ENCODE measurements around the gene SCD5. TPM values are rescaled to one million over a fixed set of nuclear protein-coding genes. Genes with fewer than 3 reads are reported as not detected.

SCD5 gene
- total and polyA plus RNA-seq, 2 donors (not counting 1 experiment from before 2014, with no cell fraction given), result 0.03 TPM; not detected in 1

DNA sequence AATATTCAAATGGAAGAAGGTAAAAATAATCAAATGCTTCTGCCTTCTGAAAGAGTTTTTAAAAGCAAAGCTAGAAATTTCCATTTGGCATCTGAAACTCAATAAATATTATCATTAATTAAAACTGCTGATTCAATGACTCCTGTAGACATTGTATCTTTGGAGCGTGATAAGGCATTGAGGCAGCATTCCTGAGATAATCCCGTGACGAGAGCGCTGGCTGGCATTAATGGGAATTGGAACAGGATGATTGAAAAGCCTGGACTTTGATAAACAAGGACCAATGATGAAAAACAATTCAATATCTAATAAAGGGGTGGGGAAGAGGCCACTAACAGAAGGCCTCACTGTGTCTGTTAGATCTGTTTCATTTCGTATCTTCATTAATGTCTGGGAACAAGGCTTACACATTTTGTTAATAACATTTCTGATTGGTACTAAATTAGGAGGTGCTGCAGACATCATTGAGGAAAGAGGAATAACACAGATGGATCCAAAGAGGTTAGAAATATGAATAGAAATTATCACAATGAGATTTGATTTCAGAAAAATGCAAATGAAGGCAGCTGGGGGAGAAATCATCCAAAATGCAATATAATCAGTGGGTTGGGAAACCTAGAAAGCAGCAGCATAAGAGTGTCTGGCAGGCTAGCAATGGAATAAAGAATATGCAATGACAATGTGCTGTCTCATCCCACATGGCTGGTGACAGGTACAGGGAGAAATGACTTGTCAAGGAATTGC lies 102.3 kb downstream of the SCD5 start:
- Mint-ChIP-seq H3K4me3 (no peak overlapping the region), H3K9me3 (ENCODE audit: insufficient read depth) (no peaks in the 10 kb centered on the region), H3K27me3 (peaks cover 7% of the 10 kb centered on the region), H3K4me1 (no peaks in the 10 kb centered on the region), H3K27ac (no peak overlapping the region)
- Histone ChIP-seq H3K36me3 (replicated peaks in 1 of 2; ENCODE audit: control extremely low read depth in 1 of 2, control insufficient read depth in 1 of 2, extremely low read depth in 1 of 2, insufficient read depth in 2 of 2, low read length in 1 of 2) (no peaks in the 10 kb centered on the region), H3K4me2 (replicated peaks; ENCODE audit: low read depth, low read length, poor library complexity, severe bottlenecking) (no peak overlapping the region), H3K27me3 (replicated peaks in 1 of 4; ENCODE audit: control extremely low read depth in 1 of 4, control insufficient read depth in 3 of 4, insufficient read depth in 4 of 4, low read length in 3 of 4) (no peaks in the 10 kb centered on the region), H3K79me2 (ENCODE audit: control insufficient read depth, insufficient read depth, low read length) (no peaks in the 10 kb centered on the region), H2AFZ (ENCODE audit: insufficient read depth, low read depth, low read length, poor library complexity, severe bottlenecking) (no peak overlapping the region), H3K4me3 (ENCODE audit: control extremely low read depth in 1 of 5, extremely low read depth in 1 of 5, insufficient read depth in 1 of 5, low read depth in 2 of 5, low read length in 4 of 5) (no peak overlapping the region), H3K4me1 (ENCODE audit: control insufficient read depth in 2 of 2, insufficient read depth in 2 of 2, low read length in 2 of 2) (no peaks in the 10 kb centered on the region), H3K27ac (ENCODE audit: low read length in 2 of 2) (no peak overlapping the region), H3K9me3 (ENCODE audit: control extremely low read depth in 1 of 3, control insufficient read depth in 2 of 3, insufficient read depth in 1 of 3, low read length in 2 of 3) (no peaks in the 10 kb centered on the region), H3K9ac (ENCODE audit: low read length) (no peak overlapping the region), H4K20me1 (ENCODE audit: control insufficient read depth, insufficient read depth, low read length, poor library complexity, severe bottlenecking) (no peaks in the 10 kb centered on the region)
- no peak for DNase-seq
- intact Hi-C loops (cut with micrococcal nuclease), result no loop called here
- POLR2A ChIA-PET, result no interaction called here
- 100% methylated on average over 1 of the region's 5 CpGs for WGBS (ENCODE audit: insufficient coverage)
- CTCF ChIA-PET, result no interaction called here
- TF ChIP-seq, protein P1, sequence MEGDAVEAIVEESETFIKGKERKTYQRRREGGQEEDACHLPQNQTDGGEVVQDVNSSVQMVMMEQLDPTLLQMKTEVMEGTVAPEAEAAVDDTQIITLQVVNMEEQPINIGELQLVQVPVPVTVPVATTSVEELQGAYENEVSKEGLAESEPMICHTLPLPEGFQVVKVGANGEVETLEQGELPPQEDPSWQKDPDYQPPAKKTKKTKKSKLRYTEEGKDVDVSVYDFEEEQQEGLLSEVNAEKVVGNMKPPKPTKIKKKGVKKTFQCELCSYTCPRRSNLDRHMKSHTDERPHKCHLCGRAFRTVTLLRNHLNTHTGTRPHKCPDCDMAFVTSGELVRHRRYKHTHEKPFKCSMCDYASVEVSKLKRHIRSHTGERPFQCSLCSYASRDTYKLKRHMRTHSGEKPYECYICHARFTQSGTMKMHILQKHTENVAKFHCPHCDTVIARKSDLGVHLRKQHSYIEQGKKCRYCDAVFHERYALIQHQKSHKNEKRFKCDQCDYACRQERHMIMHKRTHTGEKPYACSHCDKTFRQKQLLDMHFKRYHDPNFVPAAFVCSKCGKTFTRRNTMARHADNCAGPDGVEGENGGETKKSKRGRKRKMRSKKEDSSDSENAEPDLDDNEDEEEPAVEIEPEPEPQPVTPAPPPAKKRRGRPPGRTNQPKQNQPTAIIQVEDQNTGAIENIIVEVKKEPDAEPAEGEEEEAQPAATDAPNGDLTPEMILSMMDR (IDR thresholded peaks at IDR 0.05), result no peak
- ATAC-seq (ENCODE audit: low read depth), result no peak

DNA sequence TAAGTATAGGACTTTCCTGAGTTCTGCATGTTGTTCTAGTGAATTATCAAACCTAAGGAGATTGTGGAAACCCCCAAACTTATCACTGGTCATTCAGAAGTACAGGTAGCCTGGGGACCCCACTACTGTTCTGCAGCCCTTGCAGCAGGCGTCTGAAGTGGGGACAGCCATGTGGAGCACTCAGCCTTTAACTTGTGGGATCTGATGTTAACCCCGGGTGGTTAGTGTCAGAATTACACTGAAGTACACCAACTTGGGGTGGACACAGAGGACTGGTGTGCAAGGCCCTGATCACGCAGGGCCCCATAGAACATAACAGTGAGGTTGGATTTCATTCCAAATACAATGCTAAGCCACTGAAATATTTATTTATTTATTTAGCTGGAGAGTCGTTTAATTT lies 103.7 kb downstream of the SCD5 start:
- ATAC-seq (ENCODE audit: low read depth), result no peak
- Histone ChIP-seq H3K4me3 (ENCODE audit: control extremely low read depth in 1 of 5, extremely low read depth in 1 of 5, insufficient read depth in 1 of 5, low read depth in 2 of 5, low read length in 4 of 5) (no peak overlapping the region), H2AFZ (ENCODE audit: insufficient read depth, low read depth, low read length, poor library complexity, severe bottlenecking) (no peak overlapping the region), H3K27me3 (replicated peaks in 1 of 4; ENCODE audit: control extremely low read depth in 1 of 4, control insufficient read depth in 3 of 4, insufficient read depth in 4 of 4, low read length in 3 of 4) (no peaks in the 10 kb centered on the region), H3K36me3 (replicated peaks in 1 of 2; ENCODE audit: control extremely low read depth in 1 of 2, control insufficient read depth in 1 of 2, extremely low read depth in 1 of 2, insufficient read depth in 2 of 2, low read length in 1 of 2) (no peaks in the 10 kb centered on the region), H3K4me2 (replicated peaks; ENCODE audit: low read depth, low read length, poor library complexity, severe bottlenecking) (no peak overlapping the region), H3K9ac (ENCODE audit: low read length) (no peak overlapping the region), H3K4me1 (ENCODE audit: control insufficient read depth in 2 of 2, insufficient read depth in 2 of 2, low read length in 2 of 2) (no peaks in the 10 kb centered on the region), H3K79me2 (ENCODE audit: control insufficient read depth, insufficient read depth, low read length) (no peaks in the 10 kb centered on the region), H4K20me1 (ENCODE audit: control insufficient read depth, insufficient read depth, low read length, poor library complexity, severe bottlenecking) (no peaks in the 10 kb centered on the region), H3K27ac (ENCODE audit: low read length in 2 of 2) (no peak overlapping the region), H3K9me3 (ENCODE audit: control extremely low read depth in 1 of 3, control insufficient read depth in 2 of 3, insufficient read depth in 1 of 3, low read length in 2 of 3) (no peaks in the 10 kb centered on the region)
- TF ChIP-seq EZH2 (IDR thresholded peaks at IDR 0.05; ENCODE audit: borderline replicate concordance, insufficient read depth, low read depth, low read length, poor library complexity, severe bottlenecking), result no peak
- Mint-ChIP-seq H3K27me3 (peaks cover 7% of the 10 kb centered on the region), H3K27ac (no peak overlapping the region), H3K4me1 (no peaks in the 10 kb centered on the region), H3K4me3 (no peak overlapping the region), H3K9me3 (ENCODE audit: insufficient read depth) (no peaks in the 10 kb centered on the region)
- ChIA-PET POLR2A (no interaction called here), CTCF (no interaction called here)
- intact Hi-C loops (cut with micrococcal nuclease), result no loop called here
- WGBS (ENCODE audit: insufficient coverage), result 83% methylated on average over 1 of the region's 4 CpGs
- DNase-seq, result no peak

Data from B cell (primary cell).